ENCODE results near the gene OR10Z1.

OR10Z1 gene

GRCh38 chr1:158604968-158605367 lies at the start of gene OR10Z1:
OR10Z1 (plus strand) TSS chr1:158605268; CDS start chr1:158606439, 1,171 bp downstream.
- no peak for TF ChIP-seq CTCF (IDR thresholded peaks at IDR 0.05; ENCODE audit: borderline replicate concordance, control extremely low read depth, extremely low read depth, insufficient read depth, missing control alignments)
- in situ Hi-C loops (cut with MboI; ENCODE audit: low sequenced_read_pairs, unreplicated experiment): no loop called here
- no peak for DNase-seq (ENCODE audit: low spot score)

GRCh38 chr1:158559696-158560095 lies 45.4 kb upstream of the OR10Z1 start:
- DNase-seq (ENCODE audit: low spot score): no peak
- in situ Hi-C loops (cut with MboI; ENCODE audit: low sequenced_read_pairs, unreplicated experiment): no loop called here
- TF ChIP-seq CTCF (IDR thresholded peaks at IDR 0.05; ENCODE audit: borderline replicate concordance, control extremely low read depth, extremely low read depth, insufficient read depth, missing control alignments): no peak

- no peak for DNase-seq (ENCODE audit: low spot score)
- TF ChIP-seq CTCF (IDR thresholded peaks at IDR 0.05; ENCODE audit: borderline replicate concordance, control extremely low read depth, extremely low read depth, insufficient read depth, missing control alignments): no peak
- in situ Hi-C loops (cut with MboI; ENCODE audit: low sequenced_read_pairs, unreplicated experiment): no loop called here
These were observed 41.2 kb upstream of the OR10Z1 start for GRCh38 chr1:158563853-158564252.

GRCh38 chr1:158564608-158565007 lies 40.5 kb upstream of the OR10Z1 start:
- TF ChIP-seq CTCF (IDR thresholded peaks at IDR 0.05; ENCODE audit: borderline replicate concordance, control extremely low read depth, extremely low read depth, insufficient read depth, missing control alignments): no peak
- in situ Hi-C loops (cut with MboI; ENCODE audit: low sequenced_read_pairs, unreplicated experiment): no loop called here
- no peak for DNase-seq (ENCODE audit: low spot score)

GRCh38 chr1:158570480-158570879 lies 34.6 kb upstream of the OR10Z1 start, which contains the start of gene OR6P1:
OR6P1 (minus strand) TSS chr1:158570580; CDS start chr1:158563604, 6,976 bp downstream.
- no peak for DNase-seq (ENCODE audit: low spot score)
- no peak for TF ChIP-seq CTCF (IDR thresholded peaks at IDR 0.05; ENCODE audit: borderline replicate concordance, control extremely low read depth, extremely low read depth, insufficient read depth, missing control alignments)
- in situ Hi-C loops (cut with MboI; ENCODE audit: low sequenced_read_pairs, unreplicated experiment): no loop called here

- no peak for TF ChIP-seq CTCF (IDR thresholded peaks at IDR 0.05; ENCODE audit: borderline replicate concordance, control extremely low read depth, extremely low read depth, insufficient read depth, missing control alignments)
- DNase-seq (ENCODE audit: low spot score): no peak
- in situ Hi-C loops (cut with MboI; ENCODE audit: low sequenced_read_pairs, unreplicated experiment): no loop called here
These were observed 32.8 kb upstream of the OR10Z1 start for GRCh38 chr1:158572226-158572625.

GRCh38 chr1:158577561-158577960 lies 27.5 kb upstream of the OR10Z1 start:
- TF ChIP-seq CTCF (IDR thresholded peaks at IDR 0.05; ENCODE audit: borderline replicate concordance, control extremely low read depth, extremely low read depth, insufficient read depth, missing control alignments): no peak
- no peak for DNase-seq (ENCODE audit: low spot score)
- in situ Hi-C loops (cut with MboI; ENCODE audit: low sequenced_read_pairs, unreplicated experiment): no loop called here
